GDM1 (cell line): ENCODE results near the gene CACFD1.
"Not testable (repeated sequence)": the region's sequence is repeated elsewhere in the genome, so short reads cannot be mapped to it uniquely, and the experiment has no call there.

Experiments used
- DNase-seq: peaks from one replicate; lab custom pipeline; 2025; lab: John Stamatoyannopoulos, UW

Gene CACFD1

GRCh38 chr9:133440874-133441273 is 18.9 kb upstream of the CACFD1 start:
- no peak for DNase-seq

- DNase-seq: no peak
Observed at GRCh38 chr9:133441571-133441970, 18.2 kb upstream of the CACFD1 start.

DNA sequence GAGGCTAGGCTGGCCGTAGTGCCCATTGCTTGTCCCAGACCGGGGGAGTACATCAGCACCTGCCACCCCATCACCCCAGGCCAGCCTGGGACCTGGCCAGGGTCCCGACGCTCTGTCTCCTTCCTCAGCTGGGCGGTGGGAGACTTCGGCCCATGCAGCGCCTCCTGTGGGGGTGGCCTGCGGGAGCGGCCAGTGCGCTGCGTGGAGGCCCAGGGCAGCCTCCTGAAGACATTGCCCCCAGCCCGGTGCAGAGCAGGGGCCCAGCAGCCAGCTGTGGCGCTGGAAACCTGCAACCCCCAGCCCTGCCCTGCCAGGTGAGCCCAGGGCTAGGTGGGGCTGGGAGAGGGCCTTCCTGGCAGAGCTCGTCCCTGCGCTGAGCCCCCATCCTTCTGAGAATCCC is 16.5 kb upstream of the CACFD1 start:
- no peak for DNase-seq

- no peak for DNase-seq
Observed at GRCh38 chr9:133443982-133444381, 15.8 kb upstream of the CACFD1 start.

- DNase-seq: no peak
Observed at GRCh38 chr9:133445293-133445969, 14.3 kb upstream of the CACFD1 start.

GRCh38 chr9:133448487-133448972 is 11.2 kb upstream of the CACFD1 start:
- no peak for DNase-seq

- no peak for DNase-seq
Observed at GRCh38 chr9:133449760-133450159, 10.0 kb upstream of the CACFD1 start.

- not testable (repeated sequence) for DNase-seq
Observed at GRCh38 chr9:133451865-133452264, 7.9 kb upstream of the CACFD1 start.

DNA sequence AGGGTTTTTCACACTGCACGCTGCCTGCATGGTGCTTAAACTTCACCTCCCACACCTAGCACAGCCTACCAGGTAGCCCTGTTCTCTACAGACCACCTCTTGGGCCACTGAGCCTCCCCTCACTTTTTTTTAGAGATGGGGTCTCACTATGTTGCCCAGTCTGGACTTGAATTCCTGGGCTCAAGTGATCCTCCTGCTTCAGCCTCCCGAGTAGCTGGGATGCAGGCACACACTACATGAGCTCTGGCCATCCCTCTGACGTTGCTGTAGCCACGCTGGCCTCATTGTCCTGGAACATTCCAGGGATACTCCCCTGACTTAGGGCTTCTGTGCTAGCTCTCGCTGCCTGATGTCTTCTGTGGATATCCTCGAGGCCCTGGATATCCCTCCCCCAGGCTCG is 7.2 kb upstream of the CACFD1 start:
- DNase-seq: no peak

GRCh38 chr9:133453651-133454050 is 6.1 kb upstream of the CACFD1 start:
- DNase-seq: no peak

GRCh38 chr9:133454325-133454724 is 5.5 kb upstream of the CACFD1 start:
- no peak for DNase-seq

DNA sequence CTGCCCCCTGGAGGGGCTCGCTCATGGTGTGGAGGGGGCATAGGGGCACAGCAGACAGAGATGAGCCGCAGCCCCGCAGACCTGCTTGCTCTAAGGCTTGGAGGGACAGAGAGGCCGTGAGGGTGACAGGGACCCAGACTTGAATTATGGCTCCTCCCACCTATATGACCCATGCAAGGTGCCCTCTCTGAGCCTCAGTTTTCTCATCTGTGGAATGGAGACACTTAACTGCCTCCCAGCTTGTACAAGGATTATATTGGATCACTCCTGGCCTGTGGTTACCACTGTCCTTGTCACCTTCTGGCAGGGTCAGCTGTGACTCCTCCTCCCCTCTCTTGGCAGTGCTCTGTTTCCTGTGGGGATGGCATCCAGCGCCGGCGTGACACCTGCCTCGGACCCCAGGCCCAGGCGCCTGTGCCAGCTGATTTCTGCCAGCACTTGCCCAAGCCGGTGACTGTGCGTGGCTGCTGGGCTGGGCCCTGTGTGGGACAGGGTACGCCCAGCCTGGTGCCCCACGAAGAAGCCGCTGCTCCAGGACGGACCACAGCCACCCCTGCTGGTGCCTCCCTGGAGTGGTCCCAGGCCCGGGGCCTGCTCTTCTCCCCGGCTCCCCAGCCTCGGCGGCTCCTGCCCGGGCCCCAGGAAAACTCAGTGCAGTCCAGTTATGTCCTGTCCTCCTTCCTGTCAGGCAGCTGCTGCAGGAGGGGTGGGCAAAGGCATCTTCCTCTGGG is 4.7 kb upstream of the CACFD1 start:
- no peak for DNase-seq

- DNase-seq: no peak
Observed at GRCh38 chr9:133455936-133456335, 3.8 kb upstream of the CACFD1 start.

DNA sequence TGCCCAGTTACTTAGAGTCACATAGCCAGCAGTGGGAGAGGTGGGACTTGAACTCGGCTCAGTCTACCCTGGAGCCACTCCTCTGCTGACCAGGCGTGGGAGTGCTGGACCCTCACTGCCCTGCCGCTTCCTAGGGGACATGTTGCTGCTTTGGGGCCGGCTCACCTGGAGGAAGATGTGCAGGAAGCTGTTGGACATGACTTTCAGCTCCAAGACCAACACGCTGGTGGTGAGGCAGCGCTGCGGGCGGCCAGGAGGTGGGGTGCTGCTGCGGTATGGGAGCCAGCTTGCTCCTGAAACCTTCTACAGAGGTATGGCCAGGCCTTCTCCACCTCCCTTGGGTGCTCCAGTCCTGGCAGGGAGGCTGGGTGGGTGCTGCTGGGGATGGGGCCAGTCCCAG is 3.4 kb upstream of the CACFD1 start:
- no peak for DNase-seq

GRCh38 chr9:133457233-133457632 is 2.5 kb upstream of the CACFD1 start:
- no peak for DNase-seq

GRCh38 chr9:133457748-133458147 is 2.0 kb upstream of the CACFD1 start:
- no peak for DNase-seq

- no peak for DNase-seq
Observed at GRCh38 chr9:133458643-133459312, 1.0 kb upstream of the CACFD1 start.

- DNase-seq: no peak
Observed at GRCh38 chr9:133460405-133461175, 812 bp downstream of the CACFD1 start.

DNA sequence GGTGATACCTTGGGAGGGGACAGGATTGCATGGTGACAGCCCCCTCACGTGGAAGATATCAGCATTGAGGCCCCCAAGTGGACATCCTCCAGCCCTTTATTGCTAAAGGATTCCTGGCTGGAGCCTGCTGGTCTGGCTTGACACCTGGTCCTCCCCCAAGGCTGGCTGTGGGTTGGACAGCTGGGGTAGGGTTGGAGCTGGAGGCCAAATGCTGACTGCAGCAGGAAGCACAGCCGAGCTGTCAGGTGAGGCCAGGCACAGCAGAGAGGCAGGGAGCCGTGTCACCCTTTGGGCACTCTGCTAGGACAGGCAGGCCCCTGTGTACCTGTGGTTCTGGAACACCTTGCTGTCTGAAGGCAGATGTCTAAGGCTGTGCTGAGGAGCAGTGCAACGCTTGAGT is 2.2 kb downstream of the CACFD1 start:
- DNase-seq: no peak

GRCh38 chr9:133463234-133463863 is 3.6 kb downstream of the CACFD1 start:
- DNase-seq: no peak

DNA sequence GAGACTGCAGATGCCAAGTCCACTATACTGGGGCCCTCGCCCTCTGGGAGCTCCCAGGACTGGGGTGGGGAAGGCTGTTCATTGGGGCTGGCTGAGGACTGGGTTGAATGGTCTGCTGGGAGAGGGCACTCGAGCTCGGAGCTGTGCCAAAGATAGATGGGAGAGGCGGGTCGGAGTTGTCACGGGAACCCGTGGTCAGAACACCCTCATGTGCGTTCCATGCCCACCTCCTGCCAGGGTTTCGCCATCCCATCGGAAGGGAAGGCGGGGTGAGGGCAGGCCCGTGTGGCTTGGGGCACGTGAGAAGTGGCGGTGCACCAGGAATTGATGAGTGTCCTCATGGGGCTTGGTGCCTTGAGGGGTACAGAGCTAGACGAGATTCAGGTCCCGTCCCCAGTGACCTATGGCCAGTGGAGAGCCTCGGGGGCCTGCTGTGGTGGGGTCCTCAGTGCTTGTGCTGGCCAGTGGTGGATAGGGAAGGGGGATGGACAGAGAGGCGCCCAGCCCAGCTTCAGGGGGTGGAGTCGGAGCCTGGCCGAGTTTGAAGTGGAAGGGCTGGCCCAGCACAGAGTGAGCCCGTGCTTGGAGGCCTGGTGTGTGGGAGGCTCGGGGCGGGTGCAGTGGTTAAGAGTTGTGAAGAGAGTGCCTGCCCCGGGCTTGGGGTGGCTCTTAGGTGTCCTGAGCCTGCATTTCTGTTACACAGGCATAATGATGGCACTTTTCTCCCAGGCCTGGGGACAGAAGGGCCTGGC is 4.3 kb downstream of the CACFD1 start:
- no peak for DNase-seq
